SU-DHL-6 (cell line): ENCODE measurements around the gene NEURL4.

Source experiments
- H2AFZ ChIP-seq: fragments of 200-600 bp; sonication (generic); 2 replicates; pipeline ENCODE4 v1.6.1; 2014; ENCODE audit warnings: low read depth, mild to moderate bottlenecking, moderate library complexity, mixed read lengths, antibody characterized with exemption, low read length; ENCODE audit not compliant: severe bottlenecking
- H3F3A ChIP-seq: fragments of 200-600 bp; shearing (Covaris generic); 2 replicates; pipeline ENCODE4 v1.6.0; 2016; ENCODE audit warnings: antibody characterized with exemption, mild to moderate bottlenecking; ENCODE audit not compliant: insufficient read depth
- H3K27ac ChIP-seq: fragments of 200-600 bp; sonication (generic); 2 replicates; pipeline ENCODE4 v1.5.1; 2016; ENCODE audit warnings: low read depth, mild to moderate bottlenecking, low read length, moderate library complexity, mixed read lengths
- H3K27me3 ChIP-seq: fragments of 200-600 bp; sonication (generic), shearing (Covaris generic); 2 replicates; pipeline ENCODE4 v1.6.0; 2014; ENCODE audit warnings: mild to moderate bottlenecking, low read length
- H3K36me3 ChIP-seq: fragments of 200-600 bp; sonication (generic); 2 replicates; pipeline ENCODE4 v1.6.1; 2014; ENCODE audit warnings: mild to moderate bottlenecking, low read length, mixed read lengths
- H3K4me2 ChIP-seq: fragments of 300-600, 200-600 bp; shearing (Covaris generic), sonication (generic); 2 replicates; pipeline ENCODE4 v1.6.0; 2014; ENCODE audit warnings: low read length, low read depth, mild to moderate bottlenecking; ENCODE audit not compliant: poor library complexity, severe bottlenecking
- H3K4me3 ChIP-seq: fragments of 200-600 bp; sonication (generic); 2 replicates; pipeline ENCODE4 v1.5.1; 2014; ENCODE audit warnings: antibody characterized with exemption, low read length, mild to moderate bottlenecking, mixed read lengths; ENCODE audit not compliant: insufficient read depth, poor library complexity, severe bottlenecking
- H3K79me2 ChIP-seq: fragments of 200-600 bp; sonication (generic); 2 replicates; pipeline ENCODE4 v1.6.1; 2014; ENCODE audit warnings: mild to moderate bottlenecking, low read length, moderate library complexity; ENCODE audit not compliant: insufficient read depth
- H3K9ac ChIP-seq: fragments of 200-600 bp; sonication (generic); 2 replicates; pipeline ENCODE4 v1.7.0; 2014; ENCODE audit warnings: mild to moderate bottlenecking, low read length
- H3K9me2 ChIP-seq: fragments of 200-600 bp; sonication (generic); replicated peaks from 2 replicates; pipeline ENCODE4 v1.6.1; 2014; ENCODE audit warnings: low read length; ENCODE audit not compliant: insufficient read depth
- H3K9me3 ChIP-seq: fragments of 200-600 bp; sonication (generic); 2 replicates; pipeline ENCODE4 v1.6.1; 2014; ENCODE audit warnings: low read length, mixed read lengths; ENCODE audit not compliant: insufficient read depth
- H4K20me1 ChIP-seq: fragments of 200-600 bp; sonication (generic); 2 replicates; pipeline ENCODE4 v1.6.1; 2014; ENCODE audit warnings: low read depth, mild to moderate bottlenecking, antibody characterized with exemption, low read length, moderate library complexity, mixed read lengths
- CTCF ChIP-seq: fragments of 200-600 bp; sonication (generic); IDR thresholded peaks from one replicate; pipeline ENCODE4 v1.5.1; 2017; ENCODE audit warnings: antibody characterized with exemption, mild to moderate bottlenecking, low read length, moderate library complexity; ENCODE audit not compliant: insufficient read depth, poor library complexity, severe bottlenecking
- EZH2phosphoT487 ChIP-seq: fragments of 200-600 bp; sonication (generic), shearing (Covaris generic); conservative IDR thresholded peaks from 2 replicates; pipeline ENCODE4 v1.6.1; 2018; ENCODE audit warnings: mild to moderate bottlenecking, antibody characterized with exemption, low read length, moderate library complexity, mixed read lengths

Gene NEURL4

GRCh38 chr17:7307686-7308624 lies 21.2 kb downstream of the NEURL4 start:
- TF ChIP-seq CTCF (no peak), EZH2phosphoT487 (no peak)
- Histone ChIP-seq H3K79me2 (peaks cover 38% of the 10 kb centered on the region), H3K9me2 (no peaks in the 10 kb centered on the region), H3K27ac (peak overlapping the region; percentile 93), H3K27me3 (no peaks in the 10 kb centered on the region), H4K20me1 (peaks cover 19% of the 10 kb centered on the region), H3K4me2 (peak overlapping the region; percentile 88), H3K9me3 (no peaks in the 10 kb centered on the region), H2AFZ (no peak overlapping the region), H3K36me3 (peaks cover 24% of the 10 kb centered on the region), H3K4me3 (peak overlapping the region; percentile 86), H3K9ac (peak overlapping the region; percentile 96), H3F3A (peaks cover 51% of the 10 kb centered on the region)

GRCh38 chr17:7306911-7307685 lies 22.0 kb downstream of the NEURL4 start, which contains the start of gene EIF5A:
Gene EIF5A, plus strand, starts transcription at chr17:7307628. Its CDS starts 2,008 bp downstream, at chr17:7309636.
- Histone ChIP-seq H3K27ac (peak within 1 kb of the TSS; percentile 93), H3K36me3 (peaks cover 24% of the 10 kb centered on the region), H3K4me2 (peak within 1 kb of the TSS; percentile 88), H3F3A (peaks cover 43% of the 10 kb centered on the region), H3K9me2 (no peaks in the 10 kb centered on the region), H3K9ac (peak within 1 kb of the TSS; percentile 96), H3K4me3 (peak within 1 kb of the TSS; percentile 86), H4K20me1 (peaks cover 19% of the 10 kb centered on the region), H3K27me3 (no peaks in the 10 kb centered on the region), H2AFZ (peak within 1 kb of the TSS; percentile 91), H3K9me3 (no peaks in the 10 kb centered on the region), H3K79me2 (peaks cover 38% of the 10 kb centered on the region)
- TF ChIP-seq CTCF (no peak), EZH2phosphoT487 (no peak)

- TF ChIP-seq EZH2phosphoT487 (no peak), CTCF (no peak)
- H3K4me2 ChIP-seq: no peak overlapping the region
Measured at GRCh38 chr17:7304179-7304578, 25.0 kb downstream of the NEURL4 start.

More at GRCh38 chr17:7304179-7304578, 25.0 kb downstream of the NEURL4 start:
- no peaks in the 10 kb centered on the region for H3K27me3 ChIP-seq
- peaks cover 18% of the 10 kb centered on the region for H3K79me2 ChIP-seq
- H4K20me1 ChIP-seq: peaks cover 2% of the 10 kb centered on the region
- no peaks in the 10 kb centered on the region for H3K9me2 ChIP-seq
- H3K27ac ChIP-seq: no peak overlapping the region
- H3K9me3 ChIP-seq: no peaks in the 10 kb centered on the region
- no peak overlapping the region for H3K9ac ChIP-seq
- no peak overlapping the region for H3K4me3 ChIP-seq
- H2AFZ ChIP-seq: no peak overlapping the region
- H3K36me3 ChIP-seq: peaks cover 6% of the 10 kb centered on the region
- peaks cover 18% of the 10 kb centered on the region for H3F3A ChIP-seq
